WERI-Rb-1 (cell line): ENCODE data around the gene PAX8.
A peak's percentile ranks its signal among the peaks of the same experiment; 100 is the strongest.
"Not testable (repeated sequence)": the region's sequence is repeated elsewhere in the genome, so short reads cannot be mapped to it uniquely, and the experiment has no call there.

Experiments
- DNase-seq: peaks from one replicate; pipeline ENCODE4 v3.0.0-alpha.2; 2020
- H3K27ac ChIP-seq: fragments of 250-450 bp; sonication (Bioruptor Pico); 2 replicates; pipeline ENCODE4 v1.5.1; 2020; ENCODE audit warnings: mild to moderate bottlenecking, moderate library complexity
- H3K27me3 ChIP-seq: fragments of 250-450 bp; sonication (Bioruptor Pico); 2 replicates; pipeline ENCODE4 v1.5.1; 2021; ENCODE audit warnings: mild to moderate bottlenecking, low read depth, moderate library complexity; ENCODE audit not compliant: insufficient read depth, severe bottlenecking
- H3K36me3 ChIP-seq: fragments of 250-450 bp; sonication (Bioruptor Pico); 2 replicates; pipeline ENCODE4 v1.5.1; 2020; ENCODE audit warnings: mild to moderate bottlenecking, moderate library complexity
- H3K4me3 ChIP-seq: 2 replicates; pipeline ENCODE4 v1.5.1; 2011; ENCODE audit warnings: low read depth, mild to moderate bottlenecking, control low read depth, low read length
- H3K9me3 ChIP-seq: fragments of 250-450 bp; sonication (Bioruptor Pico); 2 replicates; pipeline ENCODE4 v1.5.1; 2021; ENCODE audit warnings: mild to moderate bottlenecking, moderate library complexity; ENCODE audit not compliant: severe bottlenecking
- TF ChIP-seq, protein P1 (sequence below): IDR thresholded peaks from 2 replicates; pipeline ENCODE4 v1.5.1; 2011; ENCODE audit warnings: low read depth, mild to moderate bottlenecking, control low read depth, inconsistent platforms, low read length

Gene PAX8

DNA sequence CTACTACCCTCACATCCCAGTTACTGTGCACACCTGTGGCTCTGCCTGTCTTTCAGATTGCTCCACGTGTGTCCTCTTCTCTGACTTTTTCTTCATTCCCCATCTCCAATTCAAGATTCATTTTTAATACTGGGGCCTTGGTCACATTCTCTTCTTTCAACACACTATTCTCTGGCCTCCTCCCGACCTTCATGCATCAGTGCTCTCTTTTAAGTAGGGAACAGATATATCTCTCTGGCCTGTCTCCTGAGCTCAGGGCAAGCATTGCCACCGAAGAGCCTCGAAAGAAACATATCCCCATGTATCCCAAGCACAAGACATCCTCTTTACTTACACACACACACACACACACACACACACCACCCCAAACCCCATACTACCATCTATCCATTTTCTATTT lies 21.6 kb upstream of the PAX8 start:
- TF ChIP-seq, protein P1, sequence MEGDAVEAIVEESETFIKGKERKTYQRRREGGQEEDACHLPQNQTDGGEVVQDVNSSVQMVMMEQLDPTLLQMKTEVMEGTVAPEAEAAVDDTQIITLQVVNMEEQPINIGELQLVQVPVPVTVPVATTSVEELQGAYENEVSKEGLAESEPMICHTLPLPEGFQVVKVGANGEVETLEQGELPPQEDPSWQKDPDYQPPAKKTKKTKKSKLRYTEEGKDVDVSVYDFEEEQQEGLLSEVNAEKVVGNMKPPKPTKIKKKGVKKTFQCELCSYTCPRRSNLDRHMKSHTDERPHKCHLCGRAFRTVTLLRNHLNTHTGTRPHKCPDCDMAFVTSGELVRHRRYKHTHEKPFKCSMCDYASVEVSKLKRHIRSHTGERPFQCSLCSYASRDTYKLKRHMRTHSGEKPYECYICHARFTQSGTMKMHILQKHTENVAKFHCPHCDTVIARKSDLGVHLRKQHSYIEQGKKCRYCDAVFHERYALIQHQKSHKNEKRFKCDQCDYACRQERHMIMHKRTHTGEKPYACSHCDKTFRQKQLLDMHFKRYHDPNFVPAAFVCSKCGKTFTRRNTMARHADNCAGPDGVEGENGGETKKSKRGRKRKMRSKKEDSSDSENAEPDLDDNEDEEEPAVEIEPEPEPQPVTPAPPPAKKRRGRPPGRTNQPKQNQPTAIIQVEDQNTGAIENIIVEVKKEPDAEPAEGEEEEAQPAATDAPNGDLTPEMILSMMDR: no peak
- H3K4me3 ChIP-seq: no peak overlapping the region

DNA sequence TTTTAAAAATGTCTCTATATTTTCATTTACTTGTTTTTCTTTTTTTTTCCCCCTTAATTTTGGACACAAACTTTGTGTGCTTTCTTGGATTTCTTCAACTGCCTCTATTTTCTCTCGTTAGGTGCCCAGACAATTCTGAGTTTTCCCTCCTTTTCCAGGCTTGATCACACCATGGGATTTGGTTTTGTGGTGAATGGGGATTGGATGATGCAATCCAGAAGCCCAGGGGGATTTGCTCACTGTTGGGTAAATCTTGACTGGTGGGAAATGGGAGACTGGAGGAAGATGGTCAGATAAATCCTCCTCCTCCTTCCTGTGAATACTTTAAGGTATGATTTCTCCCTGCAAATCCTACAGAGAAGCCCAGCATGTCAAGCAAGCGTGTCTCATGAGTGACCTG lies 19.5 kb upstream of the PAX8 start:
- no peaks in the 10 kb centered on the region for H3K36me3 ChIP-seq
- TF ChIP-seq, protein P1: no peak
- no peak for DNase-seq

More for the DNA sequence above, 21.6 kb upstream of the PAX8 start:
- Histone ChIP-seq H3K27me3 (no peaks in the 10 kb centered on the region), H3K27ac (no peak overlapping the region), H3K9me3 (no peaks in the 10 kb centered on the region), H3K36me3 (no peaks in the 10 kb centered on the region)
- no peak for DNase-seq

DNA sequence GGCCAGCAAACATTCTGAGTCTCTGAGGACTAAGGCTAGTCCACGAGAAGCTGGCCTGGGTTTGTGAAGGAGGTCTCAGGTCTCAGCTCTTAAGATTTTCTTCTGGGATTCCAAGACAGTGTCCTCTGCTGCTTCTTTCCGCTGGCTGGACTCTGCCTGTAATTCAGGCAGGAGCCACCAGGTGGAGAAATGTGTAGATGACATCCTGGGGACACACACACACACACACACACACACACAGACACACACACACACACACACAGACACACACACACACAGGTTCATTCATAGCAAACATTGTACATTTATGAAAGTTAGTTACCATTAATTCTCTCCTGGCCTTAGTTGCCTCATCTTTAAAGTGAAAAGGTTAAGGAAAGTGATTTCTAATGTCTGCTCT lies 18.9 kb upstream of the PAX8 start:
- not testable (repeated sequence) for H3K27me3 ChIP-seq
- TF ChIP-seq, protein P1: 0 out of 2 replicates have a peak, but pooled peaks have one; percentile 29

More for the DNA sequence above, 19.5 kb upstream of the PAX8 start:
- H3K27ac ChIP-seq: no peak overlapping the region
- H3K4me3 ChIP-seq: no peak overlapping the region
- H3K9me3 ChIP-seq: no peaks in the 10 kb centered on the region
- H3K27me3 ChIP-seq: no peaks in the 10 kb centered on the region

DNA sequence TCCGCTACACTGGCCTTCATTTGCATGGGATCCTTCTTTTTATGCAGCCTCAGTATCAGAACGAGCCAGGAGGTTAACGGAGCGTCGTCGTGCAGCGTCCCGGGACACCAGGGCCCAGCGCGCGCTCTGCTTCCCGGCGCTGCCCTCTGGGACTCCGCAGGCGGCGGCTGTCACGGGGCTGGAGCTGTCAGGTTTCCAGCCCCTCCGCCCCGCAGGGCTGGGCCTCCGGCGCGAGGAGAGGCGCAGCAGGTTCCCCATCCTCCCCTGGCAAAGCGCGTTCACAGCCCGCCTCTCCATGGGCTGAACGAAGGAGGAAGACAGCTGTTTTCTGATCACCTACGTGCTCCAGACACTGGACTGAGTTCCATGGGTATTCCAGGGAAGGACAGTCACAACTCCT lies 12.5 kb upstream of the PAX8 start:
- H3K4me3 ChIP-seq: no peak overlapping the region
- TF ChIP-seq, protein P1: no peak
- H3K27me3 ChIP-seq: no peaks in the 10 kb centered on the region
- no peaks in the 10 kb centered on the region for H3K36me3 ChIP-seq
- DNase-seq: no peak
- H3K27ac ChIP-seq: no peak overlapping the region
- no peaks in the 10 kb centered on the region for H3K9me3 ChIP-seq

More for the DNA sequence above, 18.9 kb upstream of the PAX8 start:
- DNase-seq: peak; percentile 42
- not testable (repeated sequence) for H3K36me3 ChIP-seq, H3K4me3 ChIP-seq, H3K27ac ChIP-seq, H3K9me3 ChIP-seq

DNA sequence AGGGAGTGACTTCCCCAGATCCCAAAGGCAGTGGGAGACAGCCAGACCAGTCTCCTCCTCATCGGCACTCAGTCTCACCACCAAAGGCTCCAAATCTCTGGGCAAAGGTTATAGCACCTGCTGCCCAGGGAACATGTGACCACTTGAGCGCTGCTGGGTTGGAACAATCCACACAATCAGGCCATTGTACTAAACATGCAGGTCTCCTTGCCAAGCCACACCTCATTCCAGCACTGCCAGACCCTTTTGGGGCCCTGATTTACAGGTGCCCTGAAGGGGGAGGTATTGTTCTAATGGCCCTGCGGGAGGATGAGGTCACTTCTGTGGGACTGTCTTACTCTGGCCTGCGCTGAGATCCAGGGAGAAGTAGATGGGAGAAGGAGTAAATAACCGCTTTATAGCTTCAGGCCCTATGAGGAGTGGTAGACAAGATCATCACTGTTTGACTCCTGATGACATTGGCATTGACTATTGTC lies 10.0 kb upstream of the PAX8 start:
- not testable (repeated sequence) for H3K36me3 ChIP-seq, H3K27ac ChIP-seq, DNase-seq, H3K4me3 ChIP-seq, H3K9me3 ChIP-seq, H3K27me3 ChIP-seq

GRCh38 chr2:113288117-113288673 lies 9.5 kb upstream of the PAX8 start:
- not testable (repeated sequence) for DNase-seq, H3K4me3 ChIP-seq, H3K9me3 ChIP-seq, H3K36me3 ChIP-seq, H3K27ac ChIP-seq, H3K27me3 ChIP-seq

- TF ChIP-seq, protein P1: no peak
- Histone ChIP-seq H3K36me3 (no peaks in the 10 kb centered on the region), H3K9me3 (no peaks in the 10 kb centered on the region), H3K4me3 (no peak overlapping the region), H3K27me3 (no peaks in the 10 kb centered on the region), H3K27ac (no peak overlapping the region)
- no peak for DNase-seq
Observed at GRCh38 chr2:113285816-113286215, 7.1 kb upstream of the PAX8 start.

DNA sequence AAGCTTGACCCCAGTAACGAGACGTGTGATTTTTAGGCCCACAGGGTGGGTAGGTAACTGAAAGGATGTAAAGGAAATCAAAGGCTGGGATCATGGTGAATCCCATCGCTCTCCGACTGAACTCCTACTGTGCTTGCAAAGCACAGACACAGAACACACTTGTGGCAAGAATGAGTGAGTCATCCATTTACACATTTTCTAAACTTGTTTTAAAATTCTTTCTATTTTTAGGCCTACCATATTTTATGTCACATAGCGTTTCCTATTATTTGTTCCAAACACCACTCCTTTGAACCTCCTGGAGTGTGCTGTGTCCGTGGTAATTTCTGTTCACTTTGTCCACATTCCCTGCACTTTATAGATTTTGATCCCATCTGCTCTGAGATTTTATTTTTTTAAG lies 6.3 kb upstream of the PAX8 start:
- H3K9me3 ChIP-seq, H3K27me3 ChIP-seq, H3K4me3 ChIP-seq, DNase-seq, H3K27ac ChIP-seq, H3K36me3 ChIP-seq: not testable (repeated sequence)
